NCI-H510A treated with DMSO at 0.1 percent for 48 hours (cell line): ENCODE measurements around the gene FBXL14.

Source experiments
- DNase-seq: peaks from one replicate; lab custom pipeline; 2025; lab: John Stamatoyannopoulos, UW

Gene FBXL14

GRCh38 chr12:1533602-1534304 lies 60.6 kb downstream of the FBXL14 start:
- no peak for DNase-seq

- DNase-seq = no peak
Measured at GRCh38 chr12:1533205-1533601, 61.2 kb downstream of the FBXL14 start.

- DNase-seq = no peak
Measured at GRCh38 chr12:1532375-1533165, 61.8 kb downstream of the FBXL14 start.

GRCh38 chr12:1531654-1532374 lies 62.6 kb downstream of the FBXL14 start:
- DNase-seq = no peak

GRCh38 chr12:1531153-1531653 lies 63.2 kb downstream of the FBXL14 start:
- DNase-seq = no peak

GRCh38 chr12:1530592-1531152 lies 63.7 kb downstream of the FBXL14 start:
- no peak for DNase-seq

- DNase-seq = no peak
Measured at GRCh38 chr12:1529862-1530591, 64.4 kb downstream of the FBXL14 start.

GRCh38 chr12:1529228-1529861 lies 65.0 kb downstream of the FBXL14 start:
- DNase-seq = no peak

GRCh38 chr12:1528791-1529190 lies 65.6 kb downstream of the FBXL14 start:
- no peak for DNase-seq

- DNase-seq = no peak
Measured at GRCh38 chr12:1527789-1528188, 66.6 kb downstream of the FBXL14 start.

GRCh38 chr12:1525858-1526257 lies 68.5 kb downstream of the FBXL14 start:
- DNase-seq = no peak

GRCh38 chr12:1523558-1524050 lies 70.8 kb downstream of the FBXL14 start:
- DNase-seq = no peak

GRCh38 chr12:1523046-1523445 lies 71.3 kb downstream of the FBXL14 start:
- no peak for DNase-seq

GRCh38 chr12:1519642-1520041 lies 74.7 kb downstream of the FBXL14 start:
- no peak for DNase-seq

- DNase-seq = peak; percentile 74
Measured at GRCh38 chr12:1518591-1519516, 75.5 kb downstream of the FBXL14 start.

GRCh38 chr12:1517734-1518525 lies 76.5 kb downstream of the FBXL14 start:
- no peak for DNase-seq

GRCh38 chr12:1517007-1517406 lies 77.4 kb downstream of the FBXL14 start:
- no peak for DNase-seq
